Ishikawa (cell line): ENCODE data around the gene KLHDC9.

Experiments used
- CEBPB ChIP-seq: IDR thresholded peaks from 2 replicates; pipeline ENCODE4 v1.6.1; 2012
- EP300 ChIP-seq: IDR thresholded peaks from 2 replicates; pipeline ENCODE4 v1.6.1; 2012; ENCODE audit warnings: borderline replicate concordance
- YY1 ChIP-seq: IDR thresholded peaks from 2 replicates; pipeline ENCODE4 v1.6.1; 2012; ENCODE audit warnings: low read depth
- ZBTB7A ChIP-seq: IDR thresholded peaks from 2 replicates; pipeline ENCODE4 v1.6.1; 2012; ENCODE audit warnings: low read depth
- TF ChIP-seq, protein P1 (sequence below): IDR thresholded peaks from 2 replicates; pipeline ENCODE4 v1.6.1; 2012; ENCODE audit warnings: low read depth, mild to moderate bottlenecking

DNA sequence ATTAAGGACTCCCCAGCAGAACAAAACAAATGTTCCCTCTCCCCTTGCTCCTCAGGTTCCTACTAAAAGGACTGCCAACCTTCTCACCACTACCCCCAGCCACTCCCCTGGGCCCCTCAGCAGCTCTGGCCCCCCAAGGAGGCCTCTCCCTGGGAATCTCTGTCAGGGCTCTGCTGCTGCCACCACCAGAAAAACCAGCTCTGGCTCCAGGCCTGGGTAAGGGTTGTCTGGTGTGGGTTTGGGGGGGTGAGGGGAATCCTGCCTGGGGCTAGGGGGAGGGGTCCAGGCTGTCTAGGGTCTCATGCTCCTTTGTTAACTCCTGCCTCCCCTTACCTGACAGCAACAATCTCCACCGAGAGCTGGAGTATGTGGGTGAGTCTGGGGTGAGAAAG lies 13.6 kb upstream of the KLHDC9 start:
- TF ChIP-seq, protein P1, sequence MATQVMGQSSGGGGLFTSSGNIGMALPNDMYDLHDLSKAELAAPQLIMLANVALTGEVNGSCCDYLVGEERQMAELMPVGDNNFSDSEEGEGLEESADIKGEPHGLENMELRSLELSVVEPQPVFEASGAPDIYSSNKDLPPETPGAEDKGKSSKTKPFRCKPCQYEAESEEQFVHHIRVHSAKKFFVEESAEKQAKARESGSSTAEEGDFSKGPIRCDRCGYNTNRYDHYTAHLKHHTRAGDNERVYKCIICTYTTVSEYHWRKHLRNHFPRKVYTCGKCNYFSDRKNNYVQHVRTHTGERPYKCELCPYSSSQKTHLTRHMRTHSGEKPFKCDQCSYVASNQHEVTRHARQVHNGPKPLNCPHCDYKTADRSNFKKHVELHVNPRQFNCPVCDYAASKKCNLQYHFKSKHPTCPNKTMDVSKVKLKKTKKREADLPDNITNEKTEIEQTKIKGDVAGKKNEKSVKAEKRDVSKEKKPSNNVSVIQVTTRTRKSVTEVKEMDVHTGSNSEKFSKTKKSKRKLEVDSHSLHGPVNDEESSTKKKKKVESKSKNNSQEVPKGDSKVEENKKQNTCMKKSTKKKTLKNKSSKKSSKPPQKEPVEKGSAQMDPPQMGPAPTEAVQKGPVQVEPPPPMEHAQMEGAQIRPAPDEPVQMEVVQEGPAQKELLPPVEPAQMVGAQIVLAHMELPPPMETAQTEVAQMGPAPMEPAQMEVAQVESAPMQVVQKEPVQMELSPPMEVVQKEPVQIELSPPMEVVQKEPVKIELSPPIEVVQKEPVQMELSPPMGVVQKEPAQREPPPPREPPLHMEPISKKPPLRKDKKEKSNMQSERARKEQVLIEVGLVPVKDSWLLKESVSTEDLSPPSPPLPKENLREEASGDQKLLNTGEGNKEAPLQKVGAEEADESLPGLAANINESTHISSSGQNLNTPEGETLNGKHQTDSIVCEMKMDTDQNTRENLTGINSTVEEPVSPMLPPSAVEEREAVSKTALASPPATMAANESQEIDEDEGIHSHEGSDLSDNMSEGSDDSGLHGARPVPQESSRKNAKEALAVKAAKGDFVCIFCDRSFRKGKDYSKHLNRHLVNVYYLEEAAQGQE, result no peak
- TF ChIP-seq EP300 (no peak), YY1 (no peak), CEBPB (no peak), ZBTB7A (no peak)
